HepG2 (cell line): Measurements from ENCODE around the gene CH25H. TPM values are rescaled to one million over a fixed set of nuclear protein-coding genes. Genes with fewer than 3 reads are reported as not detected.

ENCODE experiments used
- ATAC-seq: fragments of 200-7000 bp; cut with Tn5 transposase; 3 replicates; pipeline ENCODE4 v1.9.1; 2020; ENCODE audit warnings: mild to moderate bottlenecking, moderate library complexity
- BruUV-seq: library from RNA; stranded (reverse); fragments of 400-500 nt; replicated peaks from 2 replicates; lab custom pipeline; 2021; lab: Mats Ljungman, UMichigan
- CTCF ChIA-PET: fragments of 300-600 bp; formaldehyde crosslinking; extraction: SDS; loops from one replicate; lab custom pipeline; 2021; ENCODE audit warnings: low total read pairs, inconsistent platforms, low intra/inter-chr PET ratio; lab: Yijun Ruan, JAX
- POLR2A ChIA-PET: fragments of 350-600 bp; sonication (Branson Sonifier 250); formaldehyde crosslinking; loops from one replicate; lab custom pipeline; 2020; ENCODE audit warnings: antibody characterized with exemption, inconsistent platforms; lab: Yijun Ruan, JAX
- DNase-seq: peaks from one replicate; pipeline ENCODE4 v3.0.0-alpha.2; 2015; ENCODE audit warnings: low spot score
- FAIRE-seq: peaks from 3 replicates; lab custom pipeline; 2011; peaks lifted over from hg19 to GRCh38; lab: Jason Lieb, UNC
- H2AFZ ChIP-seq: one replicate; pipeline ENCODE4 v1.6.1; 2011; ENCODE audit warnings: low read length, inconsistent platforms
- H3K27ac ChIP-seq: fragments of 300-600 bp; 3 replicates; pipeline ENCODE4 v1.8.0; 2011; ENCODE audit warnings: mixed run types, mild to moderate bottlenecking, mixed read lengths, low read length, inconsistent platforms; ENCODE audit not compliant: insufficient read depth; ENCODE audit errors: extremely low read length
- H3K27me3 ChIP-seq, 2 experiments: fragments of 200-600 bp in 1 of 2; 2 replicates in 1 of 2; 3 replicates in 1 of 2; pipeline versions ENCODE4 v1.6.0 to v1.8.0; 2011; ENCODE audit warnings: low read length in 2 of 2, mild to moderate bottlenecking in 2 of 2, moderate library complexity in 2 of 2, inconsistent platforms in 1 of 2; ENCODE audit not compliant: insufficient read depth in 2 of 2, control insufficient read depth in 1 of 2
- H3K36me3 ChIP-seq, 2 experiments: fragments of 200-600 bp in 1 of 2; replicated peaks in 1 of 2; 2 replicates in 1 of 2; 3 replicates in 1 of 2; pipeline versions ENCODE4 v1.5.1 to v1.8.0; 2011; ENCODE audit warnings: low read length in 2 of 2, inconsistent platforms in 1 of 2; ENCODE audit not compliant: insufficient read depth in 2 of 2, control insufficient read depth in 1 of 2
- H3K4me1 ChIP-seq: 2 replicates; pipeline ENCODE4 v1.5.1; 2012; ENCODE audit warnings: low read length, inconsistent platforms; ENCODE audit not compliant: insufficient read depth
- H3K4me2 ChIP-seq: 2 replicates; pipeline ENCODE4 v1.6.0; 2011; ENCODE audit warnings: low read depth, low read length, inconsistent platforms
- H3K4me3 ChIP-seq, 3 experiments: fragments of 200-600 bp in 1 of 3; sonication (generic), shearing (Covaris generic) in 1 of 3; replicated peaks in 1 of 3; 2 replicates each; pipeline ENCODE4 v1.5.1; 2011 to 2016; ENCODE audit warnings: low read length in 3 of 3, inconsistent platforms in 2 of 3, low read depth in 2 of 3, mild to moderate bottlenecking in 2 of 3, control low read depth in 1 of 3, mixed read lengths in 1 of 3; ENCODE audit not compliant: insufficient read depth in 1 of 3
- H3K79me2 ChIP-seq: one replicate; pipeline ENCODE4 v1.6.1; 2011; ENCODE audit warnings: low read length, inconsistent platforms; ENCODE audit not compliant: insufficient read depth
- H3K9ac ChIP-seq: 2 replicates; pipeline ENCODE4 v1.6.0; 2011; ENCODE audit warnings: mild to moderate bottlenecking, low read depth, low read length, inconsistent platforms; ENCODE audit not compliant: insufficient read depth
- H3K9me3 ChIP-seq: 2 replicates; pipeline ENCODE4 v1.5.1; 2012; ENCODE audit warnings: mild to moderate bottlenecking, low read length
- H4K20me1 ChIP-seq: 2 replicates; pipeline ENCODE4 v1.6.0; 2011; ENCODE audit warnings: inconsistent platforms, mild to moderate bottlenecking, low read length, moderate library complexity; ENCODE audit not compliant: insufficient read depth
- ATF3 ChIP-seq: sonication (generic); formaldehyde crosslinking; IDR thresholded peaks from 2 replicates; pipeline ENCODE4 v1.4.0; 2020; ENCODE audit warnings: missing genetic modification reagents
- ATF6 ChIP-seq: sonication (generic); formaldehyde crosslinking; conservative IDR thresholded peaks from 2 replicates; pipeline ENCODE4 v1.4.0; 2020; ENCODE audit warnings: missing genetic modification reagents
- DZIP1 ChIP-seq: sonication (generic); formaldehyde crosslinking; IDR thresholded peaks from 2 replicates; pipeline ENCODE4 v1.5.0; 2020; ENCODE audit warnings: mild to moderate bottlenecking, missing genetic modification reagents
- PCBP2 ChIP-seq: fragments of 200-400 bp; formaldehyde crosslinking; optimal IDR thresholded peaks from 2 replicates; pipeline ENCODE3; 2018; ENCODE audit warnings: low read length, low read depth; ENCODE audit not compliant: poor library complexity, severe bottlenecking
- PRPF4 ChIP-seq: fragments of 200-400 bp; formaldehyde crosslinking; IDR thresholded peaks from 2 replicates; pipeline ENCODE4 v1.6.1; 2016; ENCODE audit warnings: low read length, low read depth; ENCODE audit not compliant: poor library complexity, severe bottlenecking
- REPIN1 ChIP-seq: sonication (generic); formaldehyde crosslinking; IDR thresholded peaks from 2 replicates; pipeline ENCODE4 v1.8.0; 2022; ENCODE audit warnings: missing genetic modification reagents, low read depth, mild to moderate bottlenecking, borderline replicate concordance
- SMC3 ChIP-seq: IDR thresholded peaks from 2 replicates; pipeline ENCODE4 v1.6.1; 2011; ENCODE audit warnings: low read length, improper control_type of control experiment
- YEATS4 ChIP-seq: sonication (generic); formaldehyde crosslinking; IDR thresholded peaks from 2 replicates; pipeline ENCODE4 v1.4.0; 2020; ENCODE audit warnings: missing genetic modification reagents, borderline replicate concordance
- ZBTB39 ChIP-seq: sonication (generic); formaldehyde crosslinking; IDR thresholded peaks from 2 replicates; pipeline ENCODE4 v1.5.0; 2020; ENCODE audit warnings: missing genetic modification reagents
- ZEB1 ChIP-seq: IDR thresholded peaks from 2 replicates; pipeline ENCODE4 v1.6.1; 2012; ENCODE audit warnings: mild to moderate bottlenecking, low read depth, inconsistent platforms; ENCODE audit not compliant: insufficient replicate concordance
- ZFP1 ChIP-seq: IDR thresholded peaks from 2 replicates; pipeline ENCODE4 v1.6.1; 2016
- ZFX ChIP-seq: sonication (generic); formaldehyde crosslinking; IDR thresholded peaks from 2 replicates; pipeline ENCODE4 v1.4.0; 2020; ENCODE audit warnings: mild to moderate bottlenecking, low read depth, missing genetic modification reagents, moderate library complexity
- ZNF274 ChIP-seq: sonication (generic); formaldehyde crosslinking; IDR thresholded peaks from 2 replicates; pipeline ENCODE4 v1.5.1; 2020; ENCODE audit warnings: mild to moderate bottlenecking, missing genetic modification reagents
- ZNF343 ChIP-seq: sonication (generic); formaldehyde crosslinking; IDR thresholded peaks from 2 replicates; pipeline ENCODE4 v1.4.0; 2020; ENCODE audit warnings: mild to moderate bottlenecking, missing genetic modification reagents
- in situ Hi-C: cut with HindIII; loops from 2 replicates; pipeline ENCODE4 v1.10.0; 2017; ENCODE audit warnings: low pct_unique_long_range_greater_than_20kb; ENCODE audit not compliant: extremely low pct_ligation_motif_present
- intact Hi-C: fragments of 100-400 bp; cut with micrococcal nuclease; formaldehyde crosslinking; loops from one replicate; pipeline ENCODE4 v1.10.0; 2022; ENCODE audit not compliant: unreplicated experiment
- polyA plus RNA-seq, 8 experiments: library from polyadenylated mRNA; depleted of rRNA in 3 of 8; stranded (reverse) in 7 of 8; unstranded in 1 of 8; fragments of >200 nt; fragmentation: Illumina TruSeq in 4 of 8; extraction: Trizol in 4 of 8; gene quantifications; 2 replicates each; pipeline versions ENCODE4 v1.2.1 to v1.2.3, GENCODE V29; 2011 to 2016; ENCODE audit warnings: low read depth in 4 of 8, missing spikeins in 1 of 8, mixed read lengths in 1 of 8; ENCODE audit not compliant: insufficient read depth in 1 of 8
- total RNA-seq, 5 experiments: library from RNA; depleted of rRNA; stranded (reverse); fragments of >200 nt; fragmentation: Illumina TruSeq; extraction: Trizol; gene quantifications; 2 replicates each; pipeline ENCODE4 v1.2.3, GENCODE V29; 2016; ENCODE audit warnings: low read depth in 1 of 5

The CH25H gene
- total and polyA plus RNA-seq, 2 of the 13 experiments (the other 11 are each of a cell fraction or from before 2014, with no cell fraction given), result not detected

GRCh38 chr10:89159316-89159715 is 47.8 kb downstream of the CH25H start:
- no TSS peak for BruUV-seq
- Histone ChIP-seq H3K9ac (no peak overlapping the region), H2AFZ (no peak overlapping the region), H3K4me2 (no peak overlapping the region), H3K4me1 (no peaks in the 10 kb centered on the region), H3K9me3 (no peaks in the 10 kb centered on the region), H4K20me1 (no peaks in the 10 kb centered on the region), H3K27ac (no peak overlapping the region), H3K4me3 (no peak overlapping the region), H3K27me3 (no peaks in the 10 kb centered on the region; a peak in 1 of 5 replicates), H3K36me3 (no peaks in the 10 kb centered on the region), H3K79me2 (no peaks in the 10 kb centered on the region)
- TF ChIP-seq ZNF343, result no peak
- TF ChIP-seq ZFX (CRISPR knock-in tag), result no peak
- TF ChIP-seq ZBTB39 (CRISPR knock-in tag), result no peak
- no peak for TF ChIP-seq SMC3
- no peak for TF ChIP-seq ATF6 (CRISPR knock-in tag)
- no peak for TF ChIP-seq DZIP1 (CRISPR knock-in tag)
- TF ChIP-seq ZNF274 (CRISPR knock-in tag), result no peak
- TF ChIP-seq ZEB1, result no peak
- no peak for TF ChIP-seq PCBP2
- TF ChIP-seq REPIN1 (CRISPR knock-in tag), result no peak
- TF ChIP-seq ZFP1 (CRISPR knock-in tag), result no peak
- TF ChIP-seq PRPF4, result no peak
- TF ChIP-seq ATF3 (CRISPR knock-in tag), result no peak
- no peak for TF ChIP-seq YEATS4
- ChIA-PET POLR2A (no interaction called here), CTCF (no interaction called here)
- FAIRE-seq (no peak), DNase-seq (no peak), ATAC-seq (no peak)
- intact Hi-C loops (no loop called here), in situ Hi-C loops (no loop called here)
